ENCODE measurements around the gene TSFM. TPM values are rescaled to one million over a fixed set of nuclear protein-coding genes. Genes with fewer than 3 reads are reported as not detected.

The TSFM gene
- total RNA-seq, 1 experiment from 2014 or later, result 53.2 TPM

DNA sequence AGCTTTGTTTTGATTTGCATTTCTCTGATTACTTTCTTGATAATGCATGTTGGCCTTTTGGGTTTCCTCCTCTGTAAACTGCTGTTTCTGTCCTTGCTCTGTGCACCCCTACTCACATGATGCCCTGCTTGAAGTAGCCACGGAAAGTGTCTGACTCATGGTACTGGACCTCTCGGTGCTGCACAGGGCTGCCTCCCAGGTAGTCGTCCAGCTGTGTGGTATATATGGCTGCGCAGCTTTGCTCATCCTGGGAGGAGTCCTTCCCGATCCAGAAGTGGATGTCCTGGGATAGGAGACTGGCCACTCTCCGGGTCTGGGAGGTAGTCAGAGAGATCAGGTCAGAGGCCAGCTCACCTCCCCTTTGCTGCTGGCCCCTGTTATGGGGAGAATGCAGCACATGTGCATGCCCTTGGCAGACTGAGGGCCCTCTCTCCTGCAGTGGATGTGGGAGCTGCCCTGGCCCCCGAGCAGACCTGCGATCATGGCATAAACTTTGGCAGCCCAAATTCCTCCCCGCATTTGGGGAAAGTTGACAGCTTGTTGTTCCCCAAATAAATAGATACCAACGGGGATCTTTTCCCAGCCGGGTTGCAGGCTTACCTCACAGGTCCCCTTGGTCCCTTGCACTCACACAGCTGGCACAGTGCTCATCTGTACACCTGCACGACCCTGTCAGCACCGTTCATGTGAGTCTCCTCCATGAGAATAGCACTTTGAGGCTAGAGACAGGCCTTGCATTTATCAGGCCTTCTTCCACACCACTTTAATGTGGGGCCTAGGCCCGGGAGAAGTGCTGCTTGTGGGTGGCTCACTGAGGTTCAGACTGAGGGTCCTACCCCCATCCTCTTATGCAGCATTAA lies 30.8 kb downstream of the TSFM start:
- ChIA-PET POLR2A (interaction anchor here (0.6 kb wide), 1 partner anchor 30 kb away, joined by 3 read pairs; no protein-coding TSS in a partner anchor), RAD21 (ENCODE audit: low non-redundant PET in 1 of 2, low total read pairs in 2 of 2, uncharacterized antibody in 2 of 2, unreplicated experiment in 2 of 2) (no interaction called here), CTCF (no interaction called here)
- H3K9ac ChIP-seq (ENCODE audit: low read length), result no peak overlapping the region
- H3K4me1 ChIP-seq (ENCODE audit: control insufficient read depth in 1 of 2, insufficient read depth in 2 of 2, low read length in 2 of 2), result peaks cover 0 to 13% of the 10 kb centered on the region in 2 experiments; a peak in 2 of 4 replicates
- H3K27me3 ChIP-seq (ENCODE audit: insufficient read depth, low read length), result no peaks in the 10 kb centered on the region
- H3K9me3 ChIP-seq (ENCODE audit: control insufficient read depth in 1 of 2, insufficient read depth in 1 of 2, low read depth in 1 of 2, low read length in 2 of 2), result no peaks in the 10 kb centered on the region
- intact Hi-C loops (cut with micrococcal nuclease), result no loop called here
- TF ChIP-seq EZH2 (IDR thresholded peaks at IDR 0.05) (no peak), EZH2phosphoT487 (IDR thresholded peaks at IDR 0.05; ENCODE audit: borderline replicate concordance) (no peak), ZFX (IDR thresholded peaks at IDR 0.05) (no peak), POLR2A (IDR thresholded peaks at IDR 0.05; ENCODE audit: borderline replicate concordance, extremely low read depth, insufficient read depth, insufficient read length) (no peak), JUND (IDR thresholded peaks at IDR 0.05) (no peak), SRF (IDR thresholded peaks at IDR 0.05; ENCODE audit: low read depth) (no peak), RAD21 (IDR thresholded peaks at IDR 0.05; ENCODE audit: low read depth) (no peak), SP1 (IDR thresholded peaks at IDR 0.05; ENCODE audit: low read depth) (no peak)
- TF ChIP-seq, protein P1, sequence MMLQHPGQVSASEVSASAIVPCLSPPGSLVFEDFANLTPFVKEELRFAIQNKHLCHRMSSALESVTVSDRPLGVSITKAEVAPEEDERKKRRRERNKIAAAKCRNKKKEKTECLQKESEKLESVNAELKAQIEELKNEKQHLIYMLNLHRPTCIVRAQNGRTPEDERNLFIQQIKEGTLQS (IDR thresholded peaks at IDR 0.05), result no peak
- TF ChIP-seq, protein P2, sequence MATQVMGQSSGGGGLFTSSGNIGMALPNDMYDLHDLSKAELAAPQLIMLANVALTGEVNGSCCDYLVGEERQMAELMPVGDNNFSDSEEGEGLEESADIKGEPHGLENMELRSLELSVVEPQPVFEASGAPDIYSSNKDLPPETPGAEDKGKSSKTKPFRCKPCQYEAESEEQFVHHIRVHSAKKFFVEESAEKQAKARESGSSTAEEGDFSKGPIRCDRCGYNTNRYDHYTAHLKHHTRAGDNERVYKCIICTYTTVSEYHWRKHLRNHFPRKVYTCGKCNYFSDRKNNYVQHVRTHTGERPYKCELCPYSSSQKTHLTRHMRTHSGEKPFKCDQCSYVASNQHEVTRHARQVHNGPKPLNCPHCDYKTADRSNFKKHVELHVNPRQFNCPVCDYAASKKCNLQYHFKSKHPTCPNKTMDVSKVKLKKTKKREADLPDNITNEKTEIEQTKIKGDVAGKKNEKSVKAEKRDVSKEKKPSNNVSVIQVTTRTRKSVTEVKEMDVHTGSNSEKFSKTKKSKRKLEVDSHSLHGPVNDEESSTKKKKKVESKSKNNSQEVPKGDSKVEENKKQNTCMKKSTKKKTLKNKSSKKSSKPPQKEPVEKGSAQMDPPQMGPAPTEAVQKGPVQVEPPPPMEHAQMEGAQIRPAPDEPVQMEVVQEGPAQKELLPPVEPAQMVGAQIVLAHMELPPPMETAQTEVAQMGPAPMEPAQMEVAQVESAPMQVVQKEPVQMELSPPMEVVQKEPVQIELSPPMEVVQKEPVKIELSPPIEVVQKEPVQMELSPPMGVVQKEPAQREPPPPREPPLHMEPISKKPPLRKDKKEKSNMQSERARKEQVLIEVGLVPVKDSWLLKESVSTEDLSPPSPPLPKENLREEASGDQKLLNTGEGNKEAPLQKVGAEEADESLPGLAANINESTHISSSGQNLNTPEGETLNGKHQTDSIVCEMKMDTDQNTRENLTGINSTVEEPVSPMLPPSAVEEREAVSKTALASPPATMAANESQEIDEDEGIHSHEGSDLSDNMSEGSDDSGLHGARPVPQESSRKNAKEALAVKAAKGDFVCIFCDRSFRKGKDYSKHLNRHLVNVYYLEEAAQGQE (IDR thresholded peaks at IDR 0.05; ENCODE audit: low read depth), result no peak
- TF ChIP-seq, protein P3, sequence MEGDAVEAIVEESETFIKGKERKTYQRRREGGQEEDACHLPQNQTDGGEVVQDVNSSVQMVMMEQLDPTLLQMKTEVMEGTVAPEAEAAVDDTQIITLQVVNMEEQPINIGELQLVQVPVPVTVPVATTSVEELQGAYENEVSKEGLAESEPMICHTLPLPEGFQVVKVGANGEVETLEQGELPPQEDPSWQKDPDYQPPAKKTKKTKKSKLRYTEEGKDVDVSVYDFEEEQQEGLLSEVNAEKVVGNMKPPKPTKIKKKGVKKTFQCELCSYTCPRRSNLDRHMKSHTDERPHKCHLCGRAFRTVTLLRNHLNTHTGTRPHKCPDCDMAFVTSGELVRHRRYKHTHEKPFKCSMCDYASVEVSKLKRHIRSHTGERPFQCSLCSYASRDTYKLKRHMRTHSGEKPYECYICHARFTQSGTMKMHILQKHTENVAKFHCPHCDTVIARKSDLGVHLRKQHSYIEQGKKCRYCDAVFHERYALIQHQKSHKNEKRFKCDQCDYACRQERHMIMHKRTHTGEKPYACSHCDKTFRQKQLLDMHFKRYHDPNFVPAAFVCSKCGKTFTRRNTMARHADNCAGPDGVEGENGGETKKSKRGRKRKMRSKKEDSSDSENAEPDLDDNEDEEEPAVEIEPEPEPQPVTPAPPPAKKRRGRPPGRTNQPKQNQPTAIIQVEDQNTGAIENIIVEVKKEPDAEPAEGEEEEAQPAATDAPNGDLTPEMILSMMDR (IDR thresholded peaks at IDR 0.05 in 2 of 3, conservative IDR thresholded peaks at IDR 0.05 in 1 of 3; ENCODE audit: borderline replicate concordance in 1 of 3, insufficient read depth in 1 of 3, low read depth in 2 of 3, low read length in 2 of 3), result no peak
- BruUV-seq (replicated peaks), result no TSS peak
- no peaks in the 10 kb centered on the region for H4K20me1 ChIP-seq (ENCODE audit: insufficient read depth)
- DNase-seq (ENCODE audit: low read depth, low spot score), result no peak
- H3K36me3 ChIP-seq (ENCODE audit: control insufficient read depth in 1 of 2, insufficient read depth in 2 of 2, low read length in 2 of 2), result no peaks in the 10 kb centered on the region
- H3K4me2 ChIP-seq (ENCODE audit: low read length), result no peak overlapping the region
- H3K27ac ChIP-seq (ENCODE audit: low read depth, low read length), result no peak overlapping the region
- ATAC-seq, result no peak
- no peak overlapping the region for H3K4me3 ChIP-seq (replicated peaks in 1 of 2; ENCODE audit: low read depth in 1 of 2, low read length in 2 of 2)
- H3K79me2 ChIP-seq (ENCODE audit: insufficient read depth, low read length), result no peaks in the 10 kb centered on the region
- H3K9me2 ChIP-seq (ENCODE audit: insufficient read depth), result no peaks in the 10 kb centered on the region
- H2AFZ ChIP-seq (ENCODE audit: low read depth, low read length, poor library complexity, severe bottlenecking), result no peak overlapping the region
